Stimulated activated naive CD4-positive, alpha-beta T cell (primary cell): Measurements from ENCODE around the gene CKAP2.
A peak's percentile ranks its signal among the peaks of the same experiment; 100 is the strongest.
"Not testable (repeated sequence)": the region's sequence is repeated elsewhere in the genome, so short reads cannot be mapped to it uniquely, and the experiment has no call there.

ENCODE experiments used
- DNase-seq, 6 experiments: peaks; one replicate each; lab custom pipeline; 2025; lab: John Stamatoyannopoulos, UW

CKAP2 gene, protein sequence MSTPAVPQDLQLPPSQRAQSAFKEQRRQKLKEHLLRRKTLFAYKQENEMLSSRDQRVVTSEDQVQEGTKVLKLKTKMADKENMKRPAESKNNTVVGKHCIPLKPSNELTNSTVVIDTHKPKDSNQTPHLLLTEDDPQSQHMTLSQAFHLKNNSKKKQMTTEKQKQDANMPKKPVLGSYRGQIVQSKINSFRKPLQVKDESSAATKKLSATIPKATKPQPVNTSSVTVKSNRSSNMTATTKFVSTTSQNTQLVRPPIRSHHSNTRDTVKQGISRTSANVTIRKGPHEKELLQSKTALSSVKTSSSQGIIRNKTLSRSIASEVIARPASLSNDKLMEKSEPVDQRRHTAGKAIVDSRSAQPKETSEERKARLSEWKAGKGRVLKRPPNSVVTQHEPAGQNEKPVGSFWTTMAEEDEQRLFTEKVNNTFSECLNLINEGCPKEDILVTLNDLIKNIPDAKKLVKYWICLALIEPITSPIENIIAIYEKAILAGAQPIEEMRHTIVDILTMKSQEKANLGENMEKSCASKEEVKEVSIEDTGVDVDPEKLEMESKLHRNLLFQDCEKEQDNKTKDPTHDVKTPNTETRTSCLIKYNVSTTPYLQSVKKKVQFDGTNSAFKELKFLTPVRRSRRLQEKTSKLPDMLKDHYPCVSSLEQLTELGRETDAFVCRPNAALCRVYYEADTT

DNA sequence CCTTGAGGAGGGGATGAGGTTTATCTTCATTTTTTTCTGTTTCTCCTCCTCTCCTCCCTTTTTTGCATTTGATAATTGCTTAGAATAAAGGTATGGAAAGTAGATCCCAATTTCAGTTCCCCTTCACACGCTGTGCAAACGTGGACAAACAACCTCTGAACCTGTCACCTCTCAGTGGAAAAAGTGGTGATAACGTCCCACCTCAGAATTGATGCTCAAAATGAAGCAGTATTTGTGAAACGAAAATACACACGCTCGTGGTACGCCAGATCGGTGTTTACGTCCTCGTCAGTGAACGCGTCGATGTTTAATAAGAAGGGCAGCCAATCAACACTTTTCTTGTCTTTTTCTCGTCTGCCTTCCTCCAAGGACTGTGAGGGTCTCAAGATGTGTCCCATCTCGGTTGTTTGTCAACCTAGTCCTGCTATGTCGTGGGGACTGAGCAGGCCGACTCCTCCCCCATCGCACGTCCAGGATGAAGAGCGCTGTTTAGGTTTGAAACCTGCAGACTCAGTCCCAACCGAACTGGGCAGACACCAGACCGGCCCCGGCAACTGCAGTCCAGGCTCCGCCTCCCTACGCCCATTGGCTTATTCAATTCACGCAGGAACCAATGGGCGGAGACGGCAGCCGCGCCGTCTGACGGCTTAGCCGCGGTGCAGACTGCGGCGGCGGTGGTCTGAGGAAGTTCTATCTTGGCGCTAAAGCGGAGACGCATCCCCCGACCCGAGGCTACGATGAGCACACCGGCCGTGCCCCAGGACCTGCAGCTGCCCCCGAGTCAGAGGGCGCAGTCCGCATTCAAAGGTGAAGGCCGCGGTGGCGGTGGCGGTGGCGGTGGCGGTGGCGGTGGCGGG, at the start of gene CKAP2:
Gene CKAP2 (plus strand): TSS at position 659 of the 857 bp plus-strand sequence. CDS start 79 bp downstream, at position 738.
- DNase-seq = peak; percentile 87 to 97 (median 93)

DNA sequence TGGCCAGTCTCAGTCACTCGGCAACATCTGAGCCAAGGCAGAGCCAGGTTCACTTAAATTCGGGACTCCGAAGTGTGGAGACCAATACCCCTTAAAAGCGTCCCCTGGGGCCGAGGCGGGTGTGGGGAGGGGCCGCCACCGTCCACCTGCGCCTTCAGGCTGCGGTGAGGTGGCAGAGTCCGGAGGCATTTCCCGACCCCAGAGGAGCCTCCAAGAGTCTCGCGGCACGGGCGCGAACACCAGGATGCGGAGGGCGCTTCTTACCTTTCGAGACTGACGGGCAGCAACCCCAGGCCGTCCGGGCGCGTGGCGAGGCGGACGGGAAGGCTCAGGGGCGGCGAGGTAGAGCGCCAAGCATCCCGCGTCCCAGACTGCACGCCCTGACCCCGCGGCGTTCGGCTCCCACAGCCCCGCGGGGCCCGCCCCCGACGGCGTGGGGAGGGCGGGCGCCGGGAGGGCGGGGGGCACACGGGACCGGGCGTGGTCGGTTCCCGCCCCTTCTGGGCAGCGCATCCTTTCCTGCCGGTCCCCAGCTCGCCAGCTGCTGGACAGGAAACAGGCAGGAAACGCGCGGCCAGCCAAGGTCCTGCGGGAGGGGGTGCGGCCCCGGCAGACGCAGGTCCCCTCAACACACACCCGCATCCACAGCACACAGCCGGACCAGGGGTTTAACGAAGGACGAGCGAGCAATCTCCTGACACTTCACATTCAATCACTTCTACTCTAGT, 49.3 kb upstream of the CKAP2 start, which contains the start of gene THSD1:
Gene THSD1 (minus strand): TSS at position 406 of the 728 bp plus-strand sequence. CDS start 3,572 bp downstream, outside the sequence.
- DNase-seq = peak in 1 of 6 experiments; percentile 43

DNA sequence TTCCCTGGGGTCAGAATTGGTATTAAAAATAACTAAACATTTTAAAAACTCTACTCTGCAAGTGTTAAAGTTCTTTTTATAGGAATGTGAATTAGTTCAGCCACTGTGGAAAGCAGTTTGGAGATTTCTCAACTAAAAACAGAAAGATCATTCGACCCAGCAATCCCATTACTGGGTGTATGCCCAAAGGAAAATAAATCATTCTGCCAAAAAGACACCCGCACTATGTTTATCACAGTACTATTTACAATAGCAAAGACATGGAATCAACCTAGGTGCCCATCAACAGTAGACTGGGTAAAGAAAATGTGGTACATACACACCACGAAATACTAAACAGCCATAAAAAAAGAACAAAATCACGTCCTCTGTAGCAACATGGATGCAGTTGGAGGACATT, 48.6 kb upstream of the CKAP2 start:
- DNase-seq = no peak

DNA sequence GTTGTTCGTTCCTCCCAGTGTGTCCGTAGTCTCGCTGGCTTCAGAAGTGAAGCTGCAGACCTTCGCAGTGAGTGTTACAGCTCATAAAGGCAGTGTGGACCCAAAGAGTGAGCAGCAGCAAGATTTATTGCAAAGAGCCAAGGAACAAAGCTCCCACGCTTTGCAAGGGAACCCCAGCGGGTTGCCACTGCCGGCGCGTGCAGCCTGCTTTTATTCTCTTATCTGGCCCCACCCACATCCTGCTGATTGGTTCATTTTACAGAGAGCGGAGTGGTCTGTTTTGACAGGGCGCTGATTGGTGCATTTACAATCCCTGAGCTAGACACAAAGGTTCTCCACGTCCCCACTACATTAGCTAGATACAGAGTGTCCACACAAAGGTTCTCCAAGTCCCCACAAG, 47.8 kb upstream of the CKAP2 start:
- not testable (repeated sequence) for DNase-seq

DNA sequence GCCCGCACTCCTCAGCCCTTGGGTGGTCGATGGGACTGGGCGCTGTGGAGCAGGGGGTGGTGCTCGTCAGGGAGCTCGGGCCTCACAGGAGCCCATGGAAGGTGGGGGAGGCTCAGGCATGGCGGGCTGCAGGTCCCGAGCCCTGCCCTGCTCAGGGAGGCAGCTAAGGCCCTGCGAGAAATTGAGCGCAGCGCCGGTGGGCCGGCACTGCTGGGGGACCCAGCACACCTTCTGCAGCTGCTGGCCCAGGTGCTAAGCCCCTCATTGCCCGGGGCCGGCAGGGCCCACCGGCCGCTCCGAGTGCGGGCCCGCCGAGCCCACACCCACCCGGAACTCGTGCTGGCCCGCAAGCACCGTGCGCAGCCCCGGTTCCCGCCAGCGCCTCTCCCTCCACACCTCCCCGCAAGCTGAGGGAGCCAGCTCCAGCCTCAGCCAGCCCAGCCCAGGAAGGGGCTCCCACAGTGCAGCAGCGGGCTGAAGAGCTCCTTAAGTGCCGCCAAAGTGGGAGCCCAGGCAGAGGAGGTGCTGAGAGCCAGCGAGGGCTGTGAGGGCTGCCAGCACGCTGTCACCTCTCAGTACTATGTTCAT, 47.1 kb upstream of the CKAP2 start:
- not testable (repeated sequence) for DNase-seq

DNA sequence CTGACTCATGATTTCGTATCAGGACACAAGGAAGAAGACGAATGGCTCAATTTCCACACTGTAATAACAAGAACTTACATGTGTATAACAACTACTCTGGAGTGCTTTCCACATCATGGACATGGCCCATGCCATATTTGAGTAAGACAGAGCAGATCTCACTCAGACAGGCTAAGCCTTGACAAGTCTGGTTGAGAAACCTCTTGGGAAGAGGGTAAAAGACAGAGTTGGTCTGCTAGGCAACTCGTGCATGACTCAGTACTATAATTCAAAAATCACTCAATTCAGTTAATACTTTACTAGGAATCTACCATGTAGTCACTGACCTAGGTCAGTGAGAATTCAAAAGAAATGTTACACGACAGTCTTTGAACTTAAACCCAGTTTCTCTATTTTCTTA, 43.6 kb upstream of the CKAP2 start:
- DNase-seq = no peak

DNA sequence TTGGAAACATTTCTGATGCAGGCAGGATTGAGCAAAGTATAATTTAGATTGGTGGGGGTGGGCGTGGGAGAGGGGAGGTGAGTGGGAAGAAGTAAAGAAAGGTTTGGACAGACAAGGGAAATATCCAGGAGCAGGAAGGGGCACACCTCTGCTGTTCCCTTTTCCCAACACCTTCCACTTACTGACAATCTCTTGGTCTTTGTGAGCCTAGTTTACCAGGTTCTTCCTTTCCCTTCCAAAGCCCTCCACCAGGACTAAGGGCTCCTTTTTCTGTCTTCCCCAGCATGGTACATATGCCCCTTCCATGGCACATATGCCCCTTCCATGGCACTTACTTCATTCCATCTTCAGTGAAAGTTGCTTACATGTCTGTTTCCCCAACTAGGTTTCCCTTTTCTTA, 43.1 kb upstream of the CKAP2 start:
- no peak for DNase-seq

DNA sequence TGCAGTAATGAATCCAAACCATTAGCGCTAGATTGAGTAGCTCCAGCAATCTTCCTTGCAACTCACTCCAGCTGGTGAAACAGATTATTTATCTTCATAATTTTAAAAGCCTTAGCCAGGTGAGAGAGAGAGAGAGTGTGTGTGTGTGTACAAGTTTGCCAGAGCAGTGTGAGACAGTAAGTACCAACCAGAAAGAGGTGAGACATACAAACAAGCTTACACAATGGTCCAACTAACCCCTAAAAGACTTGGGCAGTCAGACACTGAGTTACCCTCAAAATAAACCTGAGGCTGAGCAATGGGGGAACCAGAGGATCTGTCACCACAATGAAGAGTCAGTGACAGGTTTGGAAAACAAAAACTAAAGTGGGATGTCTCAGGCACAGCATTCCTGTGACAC, 41.2 kb upstream of the CKAP2 start:
- no peak for DNase-seq

DNA sequence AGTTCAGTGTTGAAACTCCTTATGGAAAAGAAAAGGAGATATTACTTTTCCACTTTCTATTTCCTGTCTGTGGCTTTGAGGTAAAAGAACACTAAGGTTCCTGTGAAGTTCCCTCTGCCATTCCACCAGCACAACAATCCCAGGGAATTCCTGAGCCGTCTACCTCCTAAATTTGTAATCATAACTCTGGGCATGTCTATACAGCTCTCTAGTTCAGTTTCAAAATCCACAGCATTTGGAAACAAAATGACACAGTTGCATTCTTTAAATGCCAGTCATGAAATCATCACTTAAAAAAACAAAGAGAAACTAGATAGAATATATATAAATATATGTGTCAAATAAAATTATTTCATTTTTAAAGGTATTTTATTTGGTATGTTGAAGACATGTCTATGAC, 40.3 kb upstream of the CKAP2 start:
- no peak for DNase-seq

DNA sequence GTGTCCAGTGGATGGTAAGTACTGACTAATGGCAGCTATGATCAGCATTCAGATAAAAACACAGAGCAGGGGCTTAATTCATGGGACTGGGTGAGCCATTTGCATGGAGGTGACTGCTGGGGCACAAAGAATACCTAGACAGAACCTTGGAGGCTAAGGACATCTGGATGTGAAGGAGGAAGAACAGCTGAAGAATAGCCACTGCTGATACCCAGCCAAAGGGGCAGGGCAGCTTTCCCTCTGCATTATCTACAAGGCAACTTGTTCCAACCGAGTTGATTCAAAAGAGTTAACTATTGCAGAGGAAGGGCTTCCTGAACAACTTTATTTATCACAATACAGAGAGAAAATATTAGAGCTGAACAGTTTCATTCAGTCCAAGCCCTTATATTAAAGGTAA, 36.2 kb upstream of the CKAP2 start:
- DNase-seq = no peak

DNA sequence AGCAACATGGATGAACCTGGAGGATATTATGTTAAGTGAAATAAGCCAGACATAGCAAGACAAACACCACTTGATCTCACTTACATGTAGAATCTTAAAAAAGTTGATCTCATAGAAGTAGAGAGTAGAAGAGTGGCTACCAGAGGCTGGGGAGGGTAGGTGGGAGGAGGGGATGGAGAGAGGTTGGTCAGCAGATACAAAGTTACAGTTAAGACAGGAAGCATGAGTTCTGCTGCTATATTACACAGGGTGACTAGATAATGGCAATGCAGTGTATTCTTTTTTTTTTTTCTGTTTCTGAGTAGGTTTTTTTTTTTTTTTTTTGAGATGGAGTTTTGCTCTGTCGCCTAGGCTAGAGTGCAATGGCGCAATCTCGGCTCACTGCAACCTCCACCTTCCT, 34.1 kb upstream of the CKAP2 start:
- no peak for DNase-seq

DNA sequence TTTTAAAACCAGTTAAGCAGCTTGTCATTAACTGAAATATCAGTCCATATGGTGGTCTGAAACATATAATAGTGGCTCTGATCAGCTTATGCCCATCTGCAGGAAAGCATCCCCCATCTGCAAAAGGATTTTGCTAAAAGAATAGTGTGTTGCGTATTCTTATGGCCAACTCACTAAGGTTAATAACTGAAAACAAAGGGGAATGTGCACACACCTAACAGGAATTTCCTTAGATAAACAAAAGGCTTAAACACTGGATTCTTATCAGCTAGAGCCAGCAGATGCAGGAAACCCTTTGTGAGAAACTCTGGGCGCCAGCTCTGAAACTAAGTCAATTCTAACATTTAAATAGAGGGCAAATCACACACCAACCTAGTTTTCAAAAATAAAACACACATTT, 27.0 kb upstream of the CKAP2 start:
- DNase-seq = no peak

DNA sequence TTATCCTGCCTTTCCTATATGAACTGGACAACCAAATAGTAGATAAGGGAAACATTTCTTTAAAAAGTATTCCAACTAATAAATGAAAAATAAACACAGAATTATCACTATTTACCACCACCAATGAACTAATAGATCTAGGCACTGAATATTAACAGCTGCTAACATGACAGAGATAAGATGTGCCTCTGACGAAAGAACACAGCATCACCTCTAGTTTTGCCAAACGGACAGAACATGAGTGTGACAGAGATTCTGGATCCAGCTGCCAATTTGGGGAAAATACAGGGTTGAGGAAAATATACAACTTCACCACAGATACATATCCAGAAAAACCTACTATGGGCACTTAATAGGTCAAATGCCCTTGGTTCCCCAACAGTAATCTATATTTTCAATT, 22.8 kb upstream of the CKAP2 start:
- DNase-seq = no peak

DNA sequence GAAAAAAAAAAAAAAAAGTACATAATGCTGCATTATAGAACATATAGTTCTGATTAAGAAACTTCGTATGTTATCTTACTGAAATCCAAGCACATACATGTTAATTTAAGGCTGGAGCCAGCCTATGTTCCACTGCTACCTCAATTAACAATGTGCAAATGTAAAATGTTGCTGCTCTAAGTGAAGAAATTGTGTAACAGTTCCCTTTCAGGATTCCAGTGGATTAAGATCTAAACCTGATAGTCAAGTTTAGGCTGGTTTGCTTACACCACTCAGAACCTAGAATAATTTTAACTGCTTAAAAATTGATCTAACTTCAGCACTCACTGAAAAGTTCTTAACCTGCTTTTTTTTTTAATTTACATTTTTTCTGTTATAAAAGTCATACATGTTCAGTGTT, 9.0 kb upstream of the CKAP2 start:
- DNase-seq = no peak

DNA sequence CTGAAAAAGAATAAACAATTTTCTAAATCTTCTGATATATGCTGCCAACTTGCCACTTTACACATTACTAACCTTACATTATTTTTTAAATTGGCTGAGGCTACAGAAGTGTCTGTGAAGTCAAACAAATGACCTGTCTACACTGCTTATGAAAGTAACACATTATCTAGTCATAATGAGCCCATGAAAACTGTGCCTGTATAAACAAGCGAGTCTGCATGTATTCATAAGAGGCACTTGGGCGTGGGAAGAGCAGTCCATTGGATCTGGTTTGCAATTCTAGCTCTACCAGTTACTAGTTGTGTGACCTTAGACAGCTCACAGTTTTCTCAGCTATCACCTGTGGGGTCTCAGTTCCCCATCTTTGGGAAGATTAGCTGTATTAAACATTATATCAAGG, 7.9 kb upstream of the CKAP2 start:
- DNase-seq = no peak

DNA sequence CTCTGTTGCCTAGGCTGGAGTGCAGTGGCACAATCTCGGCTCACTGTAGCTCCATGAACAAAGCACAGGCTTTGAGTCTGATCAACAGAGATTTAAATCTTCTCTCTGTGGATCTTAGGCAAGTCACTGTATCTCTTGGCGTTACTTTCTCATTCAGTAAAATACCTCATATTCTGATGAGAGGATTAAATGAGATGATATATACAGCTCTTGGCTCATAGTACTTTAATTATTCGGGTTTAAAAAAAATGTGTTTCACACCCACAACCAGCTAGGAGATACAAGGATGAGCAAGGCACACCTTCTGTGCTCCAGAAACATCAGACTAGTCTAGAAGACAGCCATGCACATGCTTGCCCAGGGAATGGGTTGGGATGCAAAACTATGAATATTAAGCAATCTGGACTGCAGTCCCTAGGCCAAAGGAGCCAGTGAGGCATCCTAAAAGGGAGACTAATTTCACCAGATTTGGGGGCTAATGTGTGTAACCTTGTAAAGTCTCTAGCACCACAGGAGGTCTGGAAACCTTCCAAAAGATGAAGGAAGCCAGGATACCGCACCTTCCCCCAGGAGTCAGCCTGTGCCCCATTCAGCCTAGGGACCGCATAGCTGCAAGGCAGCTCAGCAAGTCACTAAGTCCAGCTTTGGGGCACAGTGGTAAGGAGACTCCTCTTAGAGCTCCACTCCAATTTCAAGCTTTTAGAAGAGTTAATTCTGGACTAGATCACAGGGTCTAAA, 7.3 kb upstream of the CKAP2 start:
- DNase-seq = no peak

DNA sequence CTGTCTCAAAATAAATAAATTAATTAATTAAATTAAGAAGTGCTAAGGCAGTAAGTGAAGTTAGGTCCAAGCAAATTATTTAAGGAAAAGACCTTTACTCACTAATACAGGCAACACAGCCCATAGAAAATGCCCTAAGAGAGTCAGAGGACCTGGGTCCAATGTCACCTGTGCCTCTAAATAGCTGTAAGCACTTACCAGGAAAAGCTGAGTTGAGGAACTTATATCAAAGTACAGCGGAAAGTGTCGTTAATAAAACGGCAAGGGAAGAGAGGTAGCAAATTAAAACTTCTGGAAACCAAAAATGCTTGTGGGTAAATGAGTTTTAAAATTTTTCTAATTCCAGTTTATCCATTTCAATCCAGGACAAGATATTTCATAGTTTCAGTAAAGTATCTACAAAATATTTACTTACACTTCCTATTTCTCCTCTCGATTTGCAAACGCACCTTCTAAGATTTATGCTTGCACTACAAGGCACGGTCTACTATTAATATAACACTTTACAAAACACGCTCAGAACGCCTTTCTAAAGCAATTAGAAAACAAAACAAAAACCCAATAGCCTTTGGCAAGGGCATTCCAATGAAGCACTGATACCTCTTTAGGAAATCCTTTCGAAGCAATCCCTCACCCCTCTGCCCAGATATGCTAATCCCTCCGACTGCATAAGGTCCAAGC, 5.8 kb upstream of the CKAP2 start:
- DNase-seq = no peak

DNA sequence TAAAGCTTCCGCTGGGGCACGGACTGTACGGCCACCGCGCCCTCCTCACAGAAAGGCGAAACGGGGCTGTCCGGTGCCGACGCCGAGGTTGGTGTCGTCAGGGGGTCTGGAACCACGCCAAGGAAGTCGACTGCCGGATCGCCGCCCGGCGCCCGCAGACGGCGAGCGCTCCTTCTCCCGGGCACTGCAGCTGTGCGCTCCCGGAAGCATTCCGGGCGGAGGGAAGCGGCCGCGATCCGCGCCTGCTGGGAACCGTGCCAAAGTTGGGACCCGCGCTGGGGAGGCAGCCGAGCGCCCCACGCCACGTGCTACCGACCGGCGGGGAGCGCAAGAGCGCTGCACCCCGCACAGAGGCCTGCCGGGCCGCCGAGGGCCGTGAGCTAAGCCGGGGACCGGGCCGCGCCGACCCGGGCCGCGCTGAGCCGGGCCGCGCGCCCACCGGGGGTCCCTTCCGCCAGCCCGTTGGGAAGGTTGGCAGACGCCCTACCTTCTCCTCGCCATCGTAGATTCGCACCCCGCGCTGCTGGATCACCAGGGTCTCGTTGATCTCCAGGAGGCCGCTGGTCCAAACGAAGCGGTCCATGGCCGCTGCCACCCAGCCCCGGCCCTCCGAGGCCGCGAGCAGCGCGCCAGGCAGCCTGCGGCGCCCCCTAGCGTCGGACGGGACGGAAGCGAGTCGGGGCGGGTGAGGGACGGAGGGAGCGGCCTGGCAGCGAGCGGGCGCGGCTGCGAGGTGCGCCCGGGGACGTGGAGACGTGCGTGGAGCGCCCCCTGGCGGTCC, 5.1 kb upstream of the CKAP2 start, which contains the start of gene VPS36:
Gene VPS36 (minus strand): TSS at position 623 of the 781 bp plus-strand sequence. CDS start 40 bp downstream, at position 583.
- DNase-seq = peak; percentile 86 to 95 (median 88)

DNA sequence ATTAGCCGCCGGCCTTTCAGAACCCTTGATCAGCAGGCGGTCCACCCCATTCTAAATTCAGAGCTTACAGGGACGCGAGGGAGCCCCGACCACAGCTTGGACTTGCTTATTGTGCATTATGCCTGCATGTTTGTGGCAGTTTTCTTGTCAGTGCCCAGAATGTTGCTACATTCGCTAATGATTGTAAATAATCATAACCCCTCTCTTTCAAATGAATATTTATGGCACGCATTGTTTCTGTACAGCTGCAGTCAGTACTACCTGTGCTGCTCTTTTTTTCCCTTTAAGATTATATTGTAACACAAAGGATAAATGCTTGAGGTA, 4.5 kb upstream of the CKAP2 start:
- DNase-seq = no peak
